Activated CD4-positive, alpha-beta T cell treated with anti-CD3 and anti-CD28 coated beads, Interleukin-2, amount 50 U/mL, for 4 hours (primary cell): ENCODE data around the gene C3AR1.
"Not testable (repeated sequence)": the region's sequence is repeated elsewhere in the genome, so short reads cannot be mapped to it uniquely, and the experiment has no call there.

Experiments
- DNase-seq, 2 experiments: peaks; one replicate each; pipeline ENCODE4 v3.0.0-alpha.2; 2020

Gene C3AR1

DNA sequence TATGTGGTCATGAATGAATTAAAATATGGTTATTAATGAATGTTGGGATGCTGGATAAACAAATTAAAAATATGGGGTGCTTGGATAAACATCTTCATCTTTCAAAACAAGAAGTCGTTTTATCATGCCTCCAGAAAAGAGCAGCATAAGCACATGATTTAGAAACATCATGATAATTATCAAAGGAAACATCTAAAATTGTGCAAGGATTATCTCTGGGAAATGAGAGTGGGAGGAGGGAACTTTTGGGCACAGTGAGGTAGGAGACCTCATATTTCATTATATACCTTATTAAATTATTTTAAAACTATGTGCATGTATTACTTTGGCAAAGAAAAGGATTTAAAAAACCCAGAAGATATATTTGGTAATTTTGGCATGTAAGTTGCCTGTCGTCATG, 8.9 kb downstream of the C3AR1 start:
- no peak for DNase-seq

DNA sequence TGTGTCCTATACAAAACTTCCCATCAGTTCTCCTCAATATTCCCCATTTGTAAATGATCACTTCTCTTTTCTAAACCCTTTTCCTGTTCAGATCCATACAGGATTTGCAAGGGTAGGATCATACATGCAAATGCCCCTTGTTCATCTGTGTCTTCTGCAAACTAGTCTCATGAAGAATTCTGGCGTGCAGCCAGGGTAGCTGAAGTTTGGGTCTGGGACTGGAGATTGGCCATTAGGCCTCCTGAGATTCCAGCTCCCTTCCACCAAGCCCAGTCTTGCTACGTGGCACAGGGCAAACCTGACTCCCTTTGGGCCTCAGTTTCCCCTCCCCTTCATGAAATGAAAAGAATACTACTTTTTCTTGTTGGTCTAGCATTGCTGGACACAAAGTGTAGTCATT, 11.3 kb downstream of the C3AR1 start:
- DNase-seq: no peak

DNA sequence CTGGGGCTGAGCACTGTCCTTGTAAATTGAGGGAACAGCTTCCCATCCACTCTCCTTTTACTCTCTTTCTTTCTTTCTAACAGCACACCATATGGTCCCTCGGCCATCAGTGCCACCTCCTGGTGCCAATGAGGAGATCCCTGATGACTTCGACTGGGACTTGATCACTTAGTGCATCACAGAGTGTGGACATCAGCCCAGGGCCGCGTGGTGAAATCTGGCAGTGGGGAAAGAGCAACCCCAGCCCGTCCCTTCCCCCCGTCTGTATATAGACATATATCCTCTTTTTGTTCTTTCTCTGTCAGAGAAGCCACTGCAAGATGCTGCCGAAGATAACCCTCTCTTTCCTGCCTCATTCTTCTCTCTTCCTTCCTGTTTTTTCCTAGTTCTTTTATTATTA, 13.5 kb downstream of the C3AR1 start:
- no peak for DNase-seq

DNA sequence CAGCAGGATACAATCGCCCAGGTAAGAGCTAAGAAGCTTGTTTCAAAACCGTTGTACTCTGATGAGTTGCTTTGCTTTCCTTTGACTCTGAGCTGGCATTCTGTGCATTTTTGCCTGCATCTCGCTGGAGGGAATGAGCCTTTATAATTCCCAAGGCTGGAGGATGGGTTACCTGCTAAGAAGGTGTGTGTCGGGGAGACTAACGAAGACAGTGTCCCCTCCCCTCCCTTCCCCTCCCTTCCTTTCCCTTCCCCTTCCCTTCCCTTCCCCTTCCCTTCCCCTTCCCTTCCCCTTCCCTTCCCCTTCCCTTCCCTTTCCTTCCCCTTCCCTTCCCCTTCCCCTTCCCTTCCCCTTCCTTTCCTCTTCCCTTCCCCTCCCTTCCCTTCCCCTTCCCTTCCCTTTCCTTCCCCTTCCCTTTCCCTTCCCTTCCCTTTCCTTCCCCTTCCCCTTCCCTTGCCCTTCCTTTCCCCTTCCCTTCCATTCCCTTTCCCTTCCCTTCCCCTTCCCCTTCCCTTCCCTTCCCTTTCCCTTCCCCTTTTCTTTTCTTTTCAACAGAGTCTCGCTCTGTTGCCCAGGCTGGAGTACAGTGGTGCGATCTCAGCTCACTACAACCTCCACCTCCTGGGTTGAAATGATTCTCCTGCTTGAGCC, 15.4 kb downstream of the C3AR1 start:
- DNase-seq: no peak

DNA sequence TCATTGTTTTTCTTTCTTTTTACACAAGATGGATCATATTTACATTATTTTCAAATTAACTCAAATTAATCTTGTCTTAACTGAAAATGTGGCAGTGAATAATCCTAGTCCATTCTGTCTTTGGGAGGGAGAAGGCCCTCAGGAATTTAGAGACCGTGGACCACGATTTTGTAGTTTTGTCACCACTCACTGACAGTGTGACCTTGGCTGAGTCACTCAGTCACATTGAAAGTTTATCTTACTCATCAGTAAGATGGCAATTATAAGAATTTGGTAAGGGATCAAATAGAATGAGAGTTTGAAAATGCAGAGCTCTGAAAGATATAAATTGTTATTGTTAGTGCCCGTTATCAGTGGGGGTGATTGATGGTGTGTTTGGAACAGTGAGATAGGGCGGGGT, 17.3 kb downstream of the C3AR1 start:
- DNase-seq: no peak

DNA sequence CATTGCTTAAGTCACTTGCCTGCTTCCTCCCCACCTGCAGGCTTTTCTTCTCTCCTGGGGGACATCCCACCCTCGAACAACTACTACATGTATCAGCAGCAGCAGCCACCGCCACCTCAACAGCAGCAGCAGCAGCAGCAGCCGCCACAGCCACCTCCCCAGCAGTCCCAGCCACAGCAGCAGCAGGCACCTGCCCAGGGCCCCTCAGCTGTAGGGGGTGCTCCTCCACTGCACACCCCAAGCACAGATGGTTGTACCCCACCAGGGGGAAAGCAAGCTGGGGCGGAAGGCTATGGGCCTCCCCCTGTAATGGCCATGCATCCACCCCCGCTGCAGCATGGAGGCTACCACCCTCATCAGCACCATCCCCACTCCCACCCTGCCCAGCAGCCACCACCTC, 18.3 kb downstream of the C3AR1 start:
- DNase-seq: no peak

DNA sequence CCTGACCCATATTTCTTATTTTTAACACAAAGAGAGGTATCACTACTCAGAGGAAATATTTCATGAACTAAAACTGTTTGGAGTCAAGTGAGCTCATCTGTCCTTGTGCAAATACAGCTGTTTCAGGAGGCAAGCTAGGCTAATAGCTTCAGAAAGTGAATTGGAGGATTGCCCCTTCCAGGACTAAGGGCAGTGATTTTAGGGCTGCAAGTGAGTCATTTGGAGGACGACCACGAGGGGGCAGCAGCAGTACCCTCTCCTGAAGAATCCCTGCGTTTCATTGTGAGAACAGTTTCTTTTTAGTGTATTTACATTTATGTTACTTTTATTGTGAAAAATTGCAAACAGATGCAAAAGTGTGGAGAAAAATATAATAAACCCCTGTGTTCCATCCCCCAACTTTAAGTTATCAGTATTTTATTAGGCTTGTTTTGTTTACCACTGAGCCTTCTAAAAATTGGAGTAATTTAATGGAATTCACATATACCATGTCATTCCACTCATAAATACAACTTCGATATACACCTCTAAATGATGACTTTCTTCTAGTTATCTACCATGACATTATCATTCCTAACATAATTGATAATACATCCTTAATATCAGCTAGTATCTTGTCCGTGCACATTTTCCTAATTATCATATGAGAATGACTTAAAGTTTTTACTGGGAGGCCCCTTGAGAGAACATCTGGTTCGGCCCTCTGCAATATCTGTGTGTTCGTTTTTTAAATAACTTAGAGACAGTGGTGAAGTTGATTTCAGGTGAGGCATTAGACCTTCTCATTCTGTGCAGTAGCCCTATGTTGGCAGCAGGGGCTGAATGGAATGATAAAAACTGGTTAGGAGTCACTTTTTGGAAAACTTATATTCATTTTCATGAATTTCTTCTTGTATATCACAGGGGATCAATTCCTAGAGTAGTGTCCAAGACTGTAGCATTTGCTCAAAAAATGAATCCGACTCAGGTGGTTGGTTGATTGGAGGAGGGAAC, 19.9 kb downstream of the C3AR1 start:
- DNase-seq: peak; percentile 82 to 86

DNA sequence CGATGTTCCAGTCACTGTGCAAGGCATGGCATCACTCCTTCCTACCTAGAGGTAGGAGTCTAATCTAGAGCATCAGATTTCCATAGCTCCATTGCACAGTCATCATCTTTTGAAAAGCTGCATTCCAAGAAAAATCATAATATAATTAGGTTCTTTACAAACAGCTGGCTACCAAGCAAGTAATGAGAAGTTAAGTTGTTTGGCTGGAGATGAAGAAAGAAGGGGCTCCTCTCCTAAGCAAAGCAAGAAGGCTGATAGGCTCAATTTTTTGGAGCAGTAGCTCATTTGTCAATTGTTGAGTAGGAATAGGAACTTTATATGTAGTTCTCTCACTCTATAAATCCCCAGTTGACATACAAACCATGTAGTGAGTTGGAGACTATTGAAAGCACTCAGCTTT, 25.4 kb downstream of the C3AR1 start:
- DNase-seq: no peak

DNA sequence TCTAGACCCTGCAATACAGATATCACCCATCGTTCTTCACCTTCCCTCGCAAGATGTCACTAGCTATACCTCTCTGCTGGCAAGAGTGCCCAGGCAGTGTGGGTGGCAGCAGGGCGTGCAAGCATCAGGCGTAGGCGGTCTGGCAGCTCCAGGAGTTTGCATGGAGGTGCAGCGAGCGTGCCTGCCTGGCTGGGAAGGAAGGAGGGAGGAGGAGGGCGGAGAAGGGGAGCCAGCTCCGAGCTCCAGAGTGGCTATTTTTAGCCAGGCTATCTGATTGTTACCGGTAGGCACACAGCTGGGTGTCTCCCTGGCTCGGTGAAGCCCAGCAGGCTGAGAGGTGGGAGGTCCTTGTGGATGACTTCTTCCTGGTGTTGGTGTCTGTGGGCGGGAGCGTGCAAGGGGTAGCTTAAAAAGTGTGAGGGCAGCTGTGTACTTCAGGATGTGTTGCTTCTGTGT, 27.5 kb downstream of the C3AR1 start:
- peak in 1 of 2 experiments; percentile 22 for DNase-seq

DNA sequence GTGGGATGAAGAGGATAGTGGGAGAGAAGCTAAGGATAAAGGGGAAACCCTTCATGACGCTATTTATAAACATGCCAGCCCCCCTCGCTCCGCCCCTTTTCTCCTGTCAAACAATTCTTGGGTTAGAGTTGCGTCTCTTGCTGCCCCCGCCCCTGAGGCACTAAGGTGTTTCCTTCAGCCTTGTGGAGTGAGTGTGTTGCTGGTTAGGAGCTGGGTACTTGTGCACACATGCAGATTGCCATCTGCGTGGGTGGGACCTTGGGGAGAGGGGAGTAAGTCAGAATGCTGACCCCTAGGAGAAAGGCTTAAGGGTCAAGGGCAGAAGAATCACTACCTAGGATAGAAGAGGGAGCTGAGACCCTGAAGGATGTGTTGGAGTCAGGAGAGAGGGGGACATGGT, 28.2 kb downstream of the C3AR1 start:
- no peak for DNase-seq

DNA sequence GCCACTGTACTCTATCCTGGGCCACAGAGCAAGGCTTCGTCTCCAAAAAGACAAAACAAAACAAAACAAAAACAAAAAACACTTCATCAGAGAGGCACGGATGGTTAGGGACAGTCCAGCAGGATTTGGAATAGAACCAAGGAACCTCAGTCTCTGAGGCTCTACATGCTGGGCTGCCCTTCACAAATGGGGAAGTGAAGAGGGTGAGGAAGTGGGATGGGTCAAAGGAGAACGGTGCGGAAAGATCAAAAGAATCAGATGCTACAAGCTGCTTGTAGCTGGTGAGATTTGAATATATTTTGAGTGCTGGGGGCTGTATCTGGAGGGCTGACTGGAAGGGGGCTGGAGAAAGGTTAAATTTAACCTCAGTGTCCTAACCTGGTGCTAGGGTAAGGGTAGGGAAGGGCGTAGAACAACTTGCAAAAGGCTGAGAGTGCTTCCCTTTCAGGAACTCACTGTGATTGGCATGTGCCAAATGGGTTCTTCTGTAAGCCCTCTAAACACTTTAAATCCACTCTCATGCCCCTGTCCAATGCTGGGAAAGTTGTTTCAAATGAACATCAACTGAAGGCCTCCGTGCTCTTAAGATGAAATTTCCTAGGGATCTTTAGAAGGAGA, 29.0 kb downstream of the C3AR1 start:
- DNase-seq: no peak

DNA sequence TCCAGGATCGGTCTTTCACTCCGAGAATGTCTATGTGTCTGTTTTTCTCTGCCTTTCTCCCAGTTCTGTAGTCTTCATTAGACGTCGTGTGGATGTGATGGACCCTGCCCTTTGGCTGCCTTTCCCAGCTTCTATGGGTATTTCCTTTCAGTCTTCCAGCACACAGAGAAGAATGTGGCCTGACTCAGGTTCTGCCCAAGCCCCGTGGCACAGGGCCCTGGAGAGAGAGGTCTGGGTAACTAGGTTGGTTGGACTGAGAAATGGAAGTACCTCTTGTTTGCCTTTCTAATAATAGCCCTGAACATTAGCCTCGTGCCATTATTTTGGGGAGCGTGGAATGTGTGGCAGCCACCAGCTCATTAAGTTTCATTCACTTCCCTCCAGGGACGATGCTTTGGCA, 29.8 kb downstream of the C3AR1 start:
- no peak for DNase-seq

DNA sequence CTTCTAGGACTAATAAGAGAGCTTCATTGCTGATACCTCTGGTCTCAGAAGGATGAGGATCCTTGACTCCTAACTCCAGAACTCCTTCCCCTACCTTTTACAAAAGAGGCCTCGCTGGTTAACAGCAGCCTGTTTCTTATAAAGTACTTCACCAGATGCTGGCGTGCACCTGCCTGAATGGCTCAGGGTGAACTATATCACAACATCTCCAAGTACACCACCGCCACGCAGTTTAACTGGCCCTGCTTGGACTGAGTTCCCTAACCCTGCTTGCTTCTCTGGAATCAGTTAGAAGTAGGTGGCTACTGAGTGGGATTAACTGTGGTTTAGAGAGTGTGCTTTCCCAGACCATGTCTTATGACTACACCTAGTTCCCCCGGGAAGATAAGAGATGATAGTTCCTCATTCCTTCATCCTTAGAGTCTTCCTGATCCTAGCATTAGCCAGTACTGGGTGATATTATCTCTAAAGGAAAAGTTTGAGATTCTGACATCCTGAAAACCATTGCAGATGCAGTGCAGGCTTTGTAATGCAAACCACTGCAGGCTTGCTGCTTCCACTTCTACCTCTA, 30.6 kb downstream of the C3AR1 start:
- no peak for DNase-seq

DNA sequence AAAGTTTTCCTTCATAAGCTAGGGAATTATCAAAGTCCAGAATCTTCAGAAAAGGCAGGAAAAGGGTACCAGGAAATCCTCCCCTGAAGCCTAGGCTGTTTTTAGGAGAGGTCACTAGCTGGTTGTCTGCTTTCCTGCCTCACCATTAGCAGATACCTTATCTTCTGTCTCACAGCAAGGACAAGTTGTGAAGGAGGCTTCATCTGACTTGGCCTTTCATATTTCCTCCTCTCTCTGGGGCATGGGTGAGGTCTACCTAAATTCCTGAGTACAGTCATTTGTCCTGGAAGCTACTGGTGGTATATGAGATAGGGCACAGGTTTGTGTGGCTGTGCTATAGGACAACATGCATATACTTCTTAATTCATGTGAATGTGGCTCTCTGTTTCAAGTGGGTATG, 31.4 kb downstream of the C3AR1 start:
- no peak for DNase-seq

DNA sequence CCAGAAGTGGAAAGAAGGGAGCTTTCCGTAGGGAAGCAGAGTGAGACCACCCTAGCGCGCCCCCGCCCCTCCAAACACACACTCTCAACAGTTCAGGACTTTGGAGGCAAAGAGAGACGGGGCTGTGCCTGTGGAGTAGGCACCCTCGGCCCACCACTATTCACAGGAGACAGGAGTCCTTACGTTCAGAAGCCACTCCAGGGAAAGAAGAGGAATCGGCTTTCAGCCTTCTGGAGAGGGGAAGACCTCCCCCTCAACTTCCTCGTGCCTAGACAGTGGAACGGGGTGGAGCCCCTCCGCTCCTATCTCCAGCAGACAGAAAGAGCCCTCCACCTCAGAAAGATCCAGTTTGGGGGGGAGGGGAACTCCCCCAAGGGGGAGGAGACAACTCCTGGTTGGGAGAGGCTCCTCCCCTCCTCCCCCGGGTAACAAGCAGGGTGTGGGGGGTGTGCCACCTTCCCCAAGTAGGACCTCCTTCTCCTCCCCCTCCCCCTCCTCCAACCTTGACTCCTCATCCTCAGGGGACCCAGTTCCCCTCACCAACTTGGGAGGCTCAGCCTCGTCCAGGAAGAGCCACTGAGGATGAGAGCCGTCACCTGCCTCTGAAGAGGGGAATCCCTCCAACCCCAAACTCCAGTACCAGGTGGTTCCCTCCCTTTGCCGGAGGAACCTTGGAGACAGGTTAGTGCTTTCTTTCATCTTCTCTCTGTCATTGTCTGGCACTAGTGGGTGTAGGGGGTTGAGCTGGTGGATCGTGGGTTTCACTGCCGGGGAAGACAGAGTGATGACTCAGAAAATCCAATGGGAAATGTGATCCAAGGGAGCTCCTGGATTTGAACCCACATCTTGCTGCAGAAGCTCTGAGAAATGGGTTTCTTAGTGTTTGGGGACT, 32.8 kb downstream of the C3AR1 start:
- peak in 1 of 2 experiments; percentile 29 for DNase-seq

DNA sequence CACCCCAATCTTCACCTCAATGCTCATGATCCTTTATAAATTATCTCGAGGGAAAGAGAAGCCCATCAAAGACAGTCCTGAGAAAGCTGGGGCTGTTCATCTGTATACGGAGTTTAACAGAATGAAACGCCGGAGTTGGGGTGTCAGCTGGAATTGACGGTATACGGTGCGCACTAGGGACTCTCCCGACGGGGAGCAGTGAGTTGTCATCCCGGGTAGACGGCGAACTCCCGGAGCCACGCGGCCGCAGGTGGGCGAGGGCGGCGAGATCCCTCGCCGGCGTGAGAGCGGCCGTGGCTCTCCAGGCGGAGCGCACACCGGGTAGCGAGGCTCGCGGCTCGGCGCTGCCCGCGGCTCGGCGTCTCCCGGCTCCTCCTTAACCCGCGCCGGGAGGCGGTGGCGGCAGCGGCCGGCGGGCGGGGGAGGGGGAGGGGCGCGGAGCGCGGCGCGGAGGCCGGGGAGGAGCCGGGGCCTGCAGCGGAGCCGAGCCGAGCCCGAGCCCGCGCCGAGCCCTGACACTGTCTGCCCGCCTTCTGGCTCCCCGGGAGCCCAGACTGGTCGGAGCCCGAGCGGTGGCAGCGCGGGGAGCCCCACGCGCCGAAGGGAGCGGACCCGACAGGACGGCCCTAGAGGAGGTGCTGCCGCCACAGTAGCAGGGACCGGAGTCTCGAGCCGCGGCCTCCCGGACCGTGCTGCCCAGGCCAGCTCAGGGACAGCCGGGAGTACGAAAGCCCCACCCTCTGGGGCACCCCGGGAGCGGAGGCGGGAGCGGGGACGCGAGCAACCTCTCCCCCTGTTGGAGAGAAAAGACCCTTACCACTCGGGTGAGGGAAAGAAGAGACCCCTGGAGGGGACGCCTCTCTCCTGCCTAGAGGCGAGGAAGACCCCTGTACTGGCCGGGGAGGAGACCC, 33.7 kb downstream of the C3AR1 start, which contains the start of gene FOXJ2:
TSS of gene FOXJ2 (plus strand) at position 475 of the 911 bp plus-strand sequence. CDS start 7,117 bp downstream, outside the sequence.
- DNase-seq: peak; percentile 77

DNA sequence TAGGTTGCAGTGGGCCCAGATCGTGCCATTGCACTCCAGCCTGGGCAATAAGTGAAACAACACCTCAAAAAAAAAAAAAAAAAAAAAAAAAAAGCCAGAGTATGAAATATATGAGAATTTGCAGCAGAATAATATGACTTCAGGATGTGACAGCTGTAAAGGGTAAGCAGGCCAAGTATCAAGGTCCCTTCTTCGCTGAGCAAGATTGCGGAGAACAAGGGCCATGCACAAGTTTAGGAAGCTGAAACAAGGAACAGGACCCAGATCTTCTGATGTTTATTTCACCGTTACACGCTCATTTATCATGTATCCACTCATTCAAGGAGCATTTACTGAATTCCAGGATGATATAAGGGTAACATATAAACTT, 34.3 kb downstream of the C3AR1 start:
- no peak for DNase-seq

DNA sequence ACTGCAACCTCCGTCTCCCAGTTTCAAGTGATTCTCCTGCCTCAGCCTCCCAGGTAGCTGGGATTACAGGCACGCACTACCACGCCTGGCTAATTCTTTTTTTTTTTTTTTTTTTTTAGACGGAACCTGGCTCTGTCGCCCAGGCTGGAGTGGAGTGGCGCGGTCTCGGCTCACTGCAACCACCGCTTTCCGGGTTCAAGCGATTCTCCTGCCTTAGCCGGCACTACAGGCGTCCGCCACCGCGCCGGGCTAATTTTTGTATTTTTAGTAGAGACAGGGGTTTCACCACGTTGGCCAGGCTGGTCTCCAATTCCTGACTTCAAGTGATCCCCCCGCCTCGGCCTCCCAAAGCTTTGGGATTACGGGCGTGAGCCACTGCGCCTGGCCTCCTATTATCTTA, 35.1 kb downstream of the C3AR1 start:
- DNase-seq: not testable (repeated sequence)

DNA sequence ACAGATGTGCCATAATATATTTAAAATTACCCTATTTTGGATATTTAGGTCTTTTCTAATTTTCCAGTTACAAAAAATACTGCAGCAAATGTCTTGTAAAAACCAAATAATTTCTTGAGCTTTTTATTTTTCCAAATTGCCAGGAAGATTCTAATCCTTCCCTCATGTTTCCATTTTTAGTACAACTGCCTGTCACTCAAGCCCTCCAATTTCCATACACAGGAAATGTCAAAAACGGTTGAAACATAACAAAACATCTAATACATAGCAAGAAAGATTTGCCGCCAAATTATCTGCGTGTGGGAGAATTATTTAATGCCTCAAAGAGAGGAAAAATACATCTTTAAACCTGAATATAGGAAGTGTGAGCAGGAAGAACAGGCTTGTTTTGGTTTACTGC, 36.0 kb downstream of the C3AR1 start:
- DNase-seq: no peak

DNA sequence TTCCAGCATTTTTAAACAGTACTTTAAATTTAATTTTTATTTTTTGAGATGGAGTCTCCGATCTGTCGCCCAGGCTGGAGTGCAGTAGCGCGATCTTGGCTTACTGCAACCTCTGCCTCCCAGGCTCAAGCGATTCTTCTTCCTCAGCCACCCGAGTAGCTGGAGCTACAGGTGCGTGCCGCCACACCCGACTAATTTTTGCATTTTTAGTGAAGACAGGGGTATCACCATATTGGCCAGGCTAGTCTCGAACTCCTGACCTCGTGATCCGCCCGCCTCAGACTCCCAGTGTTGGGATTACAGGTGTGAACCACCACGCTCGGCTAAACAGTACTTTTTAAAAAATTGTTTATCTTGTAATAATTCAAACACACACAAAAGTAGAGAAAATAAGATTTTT, 37.9 kb downstream of the C3AR1 start:
- DNase-seq: no peak

DNA sequence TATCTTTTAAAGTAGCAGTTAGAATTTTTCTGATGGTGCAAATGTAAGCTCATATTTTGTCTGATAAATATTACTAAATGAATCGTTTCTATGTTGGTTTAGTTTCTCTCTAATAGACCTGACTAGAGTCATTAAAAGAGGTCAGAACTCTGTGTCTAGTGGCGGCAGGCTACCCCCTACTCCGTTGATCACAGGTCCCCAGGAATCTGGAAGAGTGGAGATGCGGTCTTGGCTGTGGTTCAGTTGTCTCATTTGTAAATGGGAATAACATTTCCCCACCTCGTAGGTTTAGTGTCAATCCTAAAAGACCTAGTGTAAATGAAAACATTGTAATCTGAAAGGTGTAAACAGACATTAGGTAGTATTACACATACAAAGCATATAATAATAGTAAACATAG, 38.3 kb downstream of the C3AR1 start:
- no peak for DNase-seq
